Stimulated activated CD8-positive, alpha-beta memory T cell treated with anti-CD3 and anti-CD28 coated beads, Interleukin-7, amount 100 ng/mL, for 4 hours (primary cell): ENCODE measurements around the gene GSG1L2.

Experiments used
- DNase-seq, 2 donors: peaks; one replicate each; pipeline ENCODE4 v3.0.0-alpha.2; 2020; ENCODE audit warnings: low read depth in 2 of 2

GSG1L2 gene

GRCh38 chr17:9821921-9822320 is at the start of gene GSG1L2:
Gene GSG1L2, minus strand, starts transcription at chr17:9822079. Its CDS starts 8 bp downstream, at chr17:9822071.
- DNase-seq = no peak

DNA sequence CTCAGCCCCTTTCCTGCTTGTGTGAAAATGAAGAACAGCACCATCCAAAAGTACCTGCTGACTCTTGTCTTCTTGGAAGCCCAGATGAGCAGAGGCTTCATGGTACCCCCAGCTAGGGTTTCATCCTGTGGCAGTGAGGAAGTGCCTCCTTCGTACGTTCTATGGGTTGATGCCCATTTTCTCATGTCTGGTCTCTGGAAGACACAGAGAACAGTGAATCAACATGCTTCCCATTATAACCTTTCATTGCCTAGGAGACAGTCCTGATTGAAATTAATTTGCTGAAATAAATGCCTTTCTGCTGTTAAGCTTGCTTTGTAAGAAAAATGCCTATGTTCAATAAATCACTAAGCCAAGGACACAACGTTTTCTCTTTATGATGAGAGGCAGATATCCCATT is 46.7 kb upstream of the GSG1L2 start:
- no peak for DNase-seq

DNA sequence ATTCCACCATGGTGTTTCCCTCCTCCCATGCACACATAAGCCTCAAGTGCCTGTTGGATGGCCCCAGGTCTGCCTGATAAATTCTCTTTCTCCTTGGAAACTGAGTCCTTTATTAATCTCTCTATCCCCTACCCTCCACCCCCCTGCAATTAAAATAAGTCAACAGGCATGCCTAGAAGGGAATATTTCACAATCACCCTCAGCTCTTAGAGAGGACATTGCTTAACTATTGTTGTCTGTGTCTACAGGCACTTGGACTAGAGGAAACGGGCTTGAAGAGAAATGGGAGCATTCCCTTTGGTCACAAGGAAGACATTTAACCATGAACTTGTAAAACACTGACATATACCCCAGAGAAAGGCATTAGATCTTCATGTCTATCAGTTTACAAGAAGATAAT is 43.7 kb upstream of the GSG1L2 start:
- DNase-seq = no peak

- no peak for DNase-seq
Observed at GRCh38 chr17:9862949-9863348, 41.1 kb upstream of the GSG1L2 start.

GRCh38 chr17:9862220-9862619 is 40.3 kb upstream of the GSG1L2 start:
- DNase-seq = no peak

DNA sequence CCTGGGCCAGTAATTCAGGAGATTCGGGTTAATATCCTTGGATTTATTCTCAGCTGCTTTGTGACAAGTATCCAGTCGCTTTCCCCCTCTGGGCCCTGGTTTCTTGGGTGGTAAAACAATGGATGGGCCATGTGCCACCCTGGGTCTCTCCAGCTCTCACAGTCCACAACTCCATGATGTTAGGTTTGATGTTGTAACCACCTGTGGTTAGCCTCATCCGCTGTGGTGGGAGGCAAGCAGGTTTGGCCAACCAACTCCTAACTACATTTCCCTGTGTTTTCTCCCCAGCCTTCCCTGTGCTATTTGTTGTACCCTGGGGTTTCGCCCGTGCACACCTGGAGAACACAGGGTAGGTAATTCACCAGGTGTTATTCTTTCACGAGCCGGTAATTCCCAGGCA is 39.0 kb upstream of the GSG1L2 start:
- no peak for DNase-seq

- DNase-seq = no peak
Observed at GRCh38 chr17:9859781-9860180, 37.9 kb upstream of the GSG1L2 start.

DNA sequence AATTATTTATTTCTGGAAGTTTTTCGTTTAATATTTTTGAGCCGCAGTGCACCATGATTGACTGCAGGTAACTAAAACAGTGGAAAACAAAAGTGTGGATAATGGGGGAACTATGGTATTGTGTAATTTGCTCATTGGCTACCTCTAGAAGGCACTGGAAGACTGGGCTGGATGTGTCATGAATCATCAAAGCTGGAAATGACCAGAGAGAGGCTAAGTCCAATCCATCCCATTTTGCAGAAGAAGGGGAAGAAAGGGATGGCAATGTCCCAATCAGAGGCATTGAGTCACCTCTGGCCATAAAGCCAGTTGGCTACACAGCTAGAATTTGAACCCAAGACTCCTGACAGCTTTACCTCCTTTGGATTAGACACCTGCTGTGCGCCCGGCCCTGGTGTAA is 33.2 kb upstream of the GSG1L2 start:
- DNase-seq = no peak

DNA sequence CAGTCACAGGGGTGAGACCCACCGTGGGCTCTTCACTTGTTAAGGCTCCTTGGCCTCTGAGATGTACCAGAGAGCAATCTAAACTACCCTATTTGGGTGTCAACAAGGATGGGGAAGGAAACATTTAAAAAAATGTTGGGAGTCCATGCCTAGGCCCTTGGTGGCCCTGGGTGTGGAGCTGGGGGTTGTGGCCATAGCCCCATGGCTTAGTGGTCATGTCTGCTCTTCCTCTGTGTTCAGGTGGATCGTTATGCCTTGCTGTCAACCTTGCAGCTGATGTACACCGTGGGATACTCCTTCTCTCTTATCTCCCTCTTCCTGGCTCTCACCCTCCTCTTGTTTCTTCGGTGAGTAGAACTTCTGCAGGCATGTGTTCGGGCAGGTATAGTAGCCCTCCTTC is 32.4 kb upstream of the GSG1L2 start:
- DNase-seq = no peak

- no peak for DNase-seq
Observed at GRCh38 chr17:9850151-9850550, 28.3 kb upstream of the GSG1L2 start.

- DNase-seq = no peak
Observed at GRCh38 chr17:9845306-9845705, 23.4 kb upstream of the GSG1L2 start.

DNA sequence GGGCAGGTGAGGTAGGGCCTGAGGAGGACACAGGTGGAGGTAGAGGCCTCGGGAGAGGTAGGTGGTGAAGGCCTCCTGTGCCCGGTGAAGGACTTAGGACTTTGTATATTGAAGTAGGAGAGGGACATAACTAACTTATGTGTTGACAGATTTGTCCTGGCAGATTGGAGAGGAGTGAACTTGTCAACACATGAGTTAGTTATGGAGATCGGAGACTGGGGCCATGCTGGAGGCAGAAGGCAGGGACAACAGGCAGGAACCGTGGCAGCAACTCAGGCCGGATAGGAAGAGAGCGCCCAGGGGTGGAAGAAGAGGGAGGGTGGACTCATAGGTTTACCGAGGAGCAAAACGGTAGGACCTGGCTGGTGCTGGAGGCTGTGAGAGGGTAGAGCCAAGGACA is 22.3 kb upstream of the GSG1L2 start:
- no peak for DNase-seq

GRCh38 chr17:9843152-9844010 is 21.5 kb upstream of the GSG1L2 start:
- no peak for DNase-seq

- no peak for DNase-seq
Observed at GRCh38 chr17:9842057-9842758, 20.3 kb upstream of the GSG1L2 start.

GRCh38 chr17:9839433-9839832 is 17.6 kb upstream of the GSG1L2 start:
- DNase-seq = no peak

DNA sequence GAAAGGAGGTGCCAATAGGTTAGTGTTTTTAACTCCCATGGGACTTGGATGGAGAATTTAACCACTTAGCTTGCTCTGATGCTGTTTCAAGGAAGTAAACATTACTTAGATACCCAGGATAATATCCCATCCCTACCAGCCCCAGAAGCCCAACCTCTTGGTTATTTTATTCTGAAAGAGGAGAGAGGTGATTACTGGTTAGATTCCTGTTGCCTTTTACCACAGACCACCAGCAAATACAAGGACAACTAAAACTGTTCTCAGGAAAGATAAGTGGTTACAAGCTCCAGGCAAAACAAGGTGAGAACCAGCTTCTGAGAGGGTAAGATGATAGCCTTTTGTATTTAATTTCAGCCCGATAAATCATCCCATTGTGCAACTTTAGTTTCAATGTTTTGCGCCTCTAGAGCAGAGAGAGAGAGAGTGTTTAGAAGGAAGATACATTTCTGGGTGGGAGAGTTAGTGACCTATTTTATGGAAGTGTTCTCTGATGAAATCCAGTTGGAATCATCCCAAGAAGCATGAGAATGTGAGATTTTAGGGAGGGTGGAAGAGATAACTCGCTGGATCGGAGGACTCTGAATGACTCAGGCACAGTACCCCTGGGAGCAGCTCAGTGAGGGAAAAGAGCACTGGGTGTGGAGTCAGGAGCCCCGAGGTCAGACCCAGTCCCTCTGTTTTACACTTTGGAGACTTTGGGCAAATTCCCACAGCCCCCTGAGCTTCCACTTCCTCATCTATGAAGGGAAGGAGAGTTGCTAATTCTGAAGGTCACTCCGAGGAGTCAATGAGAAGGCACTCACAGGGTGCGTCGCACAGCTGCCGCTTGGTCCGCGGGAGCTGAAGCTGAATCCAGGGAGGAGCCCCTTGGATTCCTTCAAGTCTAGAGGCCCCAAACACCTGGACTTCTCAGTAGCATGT is 15.9 kb upstream of the GSG1L2 start:
- DNase-seq = no peak

GRCh38 chr17:9833922-9834321 is 12.0 kb upstream of the GSG1L2 start:
- DNase-seq = no peak

- no peak for DNase-seq
Observed at GRCh38 chr17:9830711-9831110, 8.8 kb upstream of the GSG1L2 start.

- no peak for DNase-seq
Observed at GRCh38 chr17:9829343-9829742, 7.5 kb upstream of the GSG1L2 start.

GRCh38 chr17:9828296-9829295 is 6.7 kb upstream of the GSG1L2 start:
- no peak for DNase-seq

- no peak for DNase-seq
Observed at GRCh38 chr17:9825641-9826150, 3.8 kb upstream of the GSG1L2 start, which contains the start of gene GLP2R. Gene GLP2R, plus strand, starts transcription at chr17:9825924. Its CDS starts 140 bp downstream, at chr17:9826064.
